GM18873 (cell line): ENCODE results near the gene EPB41L5.
A peak's percentile ranks its signal among the peaks of the same experiment; 100 is the strongest.
"Not testable (repeated sequence)": the region's sequence is repeated elsewhere in the genome, so short reads cannot be mapped to it uniquely, and the experiment has no call there.

Source experiments
- ATAC-seq: cut with Tn5 transposase; IDR thresholded peaks from one replicate; pipeline ENCODE4 v1.9.1; 2021; ENCODE audit warnings: mild to moderate bottlenecking, moderate library complexity, moderate number of reproducible peaks; ENCODE audit not compliant: unreplicated experiment, low FRiP score

The EPB41L5 gene

DNA sequence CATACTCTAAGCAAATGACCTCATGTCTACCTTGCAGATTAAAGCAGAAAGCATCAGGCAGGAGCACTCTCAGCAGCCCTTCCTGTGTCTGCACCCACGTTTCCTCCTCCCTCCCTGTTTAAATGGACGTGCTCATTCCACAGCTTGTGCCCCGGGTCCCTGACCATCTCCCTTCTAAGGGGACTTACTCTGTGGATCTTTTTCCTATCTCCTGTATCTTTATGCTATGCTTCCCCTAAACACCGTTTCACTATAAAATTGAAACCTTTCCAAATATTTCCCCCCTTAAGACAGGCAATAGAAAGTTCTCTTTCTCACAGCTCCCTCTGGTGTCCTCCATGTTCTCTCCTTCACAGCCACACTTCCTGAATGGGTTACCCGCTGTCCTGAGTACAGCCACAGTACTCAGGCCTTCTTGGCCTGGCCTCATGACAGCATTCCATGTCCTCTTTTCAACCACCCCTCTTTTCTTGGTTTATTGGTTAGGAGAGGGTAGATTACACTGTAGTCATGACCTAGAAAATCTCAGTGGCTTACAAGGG is 169.2 kb downstream of the EPB41L5 start:
- ATAC-seq: no peak

DNA sequence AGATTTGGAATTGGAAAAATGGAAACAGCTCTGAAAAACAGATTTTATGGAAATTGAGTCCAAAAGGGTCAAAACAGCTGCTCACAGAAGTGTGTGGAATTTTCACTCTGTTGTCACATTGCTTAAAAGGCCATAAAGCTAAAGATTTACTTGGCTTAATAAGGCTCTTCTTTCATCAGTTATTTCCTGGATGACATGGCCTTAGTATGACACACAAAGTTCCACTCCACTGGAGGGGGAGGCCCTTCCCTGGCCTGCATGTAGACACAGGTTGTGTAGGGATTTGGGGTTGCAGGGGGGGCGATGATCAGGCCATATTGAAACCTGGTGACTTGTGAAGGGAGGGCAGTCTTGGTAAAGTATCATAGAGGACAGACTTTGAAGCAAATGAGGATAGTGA is 176.3 kb downstream of the EPB41L5 start:
- no peak for ATAC-seq

DNA sequence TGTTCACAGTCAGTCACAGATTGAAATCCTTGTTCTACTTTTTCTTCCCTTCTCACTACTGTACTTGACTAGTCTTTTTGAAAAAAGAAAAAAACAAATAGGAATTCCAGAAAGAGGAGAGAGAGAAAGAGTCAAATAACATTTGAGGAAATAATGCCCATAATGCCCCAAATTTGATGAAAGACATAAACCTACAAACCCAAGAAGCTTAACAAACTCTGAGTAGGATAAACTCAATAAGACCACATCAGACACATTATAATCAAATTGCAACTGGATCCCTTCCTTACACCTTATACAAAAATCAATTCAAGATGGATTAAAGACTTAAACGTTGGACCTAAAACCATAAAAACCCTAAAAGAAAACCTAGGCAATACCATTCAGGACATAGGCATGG is 179.4 kb downstream of the EPB41L5 start:
- no peak for ATAC-seq

DNA sequence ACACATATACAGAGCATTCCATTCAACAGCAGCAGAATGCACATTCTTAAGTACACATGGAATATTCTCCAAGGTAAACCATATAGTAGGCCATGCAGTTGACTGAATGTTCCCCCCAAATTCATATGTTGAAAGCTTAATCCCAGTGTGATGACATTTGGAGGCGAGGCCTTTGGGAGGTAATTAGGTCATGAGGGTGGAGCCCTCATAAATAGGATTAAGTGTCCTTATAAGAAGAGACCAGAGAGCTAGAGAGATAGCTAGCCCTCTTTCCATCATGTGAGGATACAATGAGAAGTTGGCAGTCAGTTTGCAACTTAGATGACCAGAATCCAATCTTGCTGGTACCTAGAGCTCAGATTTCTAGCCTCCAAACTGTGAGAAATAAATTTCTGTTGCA is 182.7 kb downstream of the EPB41L5 start:
- no peak for ATAC-seq

DNA sequence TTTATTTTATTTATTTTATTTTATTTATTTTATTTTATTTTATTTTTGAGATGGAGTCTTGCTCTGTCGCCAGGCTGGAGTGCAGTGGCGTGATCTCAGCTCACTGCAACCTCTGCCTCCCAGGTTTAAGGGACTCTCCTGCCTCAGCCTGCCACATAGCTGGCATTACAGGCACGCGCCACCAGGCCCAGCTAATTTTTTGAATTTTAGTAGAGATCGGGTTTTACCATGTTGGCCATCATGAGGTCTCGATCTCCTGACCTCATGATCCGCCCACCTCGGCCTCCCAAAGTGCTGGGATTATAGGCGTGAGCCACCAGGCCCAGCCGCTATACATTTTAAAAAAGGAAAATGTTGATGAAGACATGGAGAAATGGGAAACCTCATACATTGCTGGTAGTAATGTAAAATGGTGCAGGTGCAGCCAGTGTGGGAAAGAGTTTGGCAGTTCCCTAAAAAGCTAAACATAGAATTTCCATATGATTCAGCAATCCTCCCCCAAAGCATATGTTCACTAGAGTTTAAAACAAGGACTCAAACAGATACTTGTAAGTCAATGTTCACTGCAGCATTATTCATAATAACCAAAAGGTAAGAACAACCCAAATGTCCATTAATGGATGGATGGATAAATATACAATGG is 187.1 kb downstream of the EPB41L5 start:
- not testable (repeated sequence) for ATAC-seq

DNA sequence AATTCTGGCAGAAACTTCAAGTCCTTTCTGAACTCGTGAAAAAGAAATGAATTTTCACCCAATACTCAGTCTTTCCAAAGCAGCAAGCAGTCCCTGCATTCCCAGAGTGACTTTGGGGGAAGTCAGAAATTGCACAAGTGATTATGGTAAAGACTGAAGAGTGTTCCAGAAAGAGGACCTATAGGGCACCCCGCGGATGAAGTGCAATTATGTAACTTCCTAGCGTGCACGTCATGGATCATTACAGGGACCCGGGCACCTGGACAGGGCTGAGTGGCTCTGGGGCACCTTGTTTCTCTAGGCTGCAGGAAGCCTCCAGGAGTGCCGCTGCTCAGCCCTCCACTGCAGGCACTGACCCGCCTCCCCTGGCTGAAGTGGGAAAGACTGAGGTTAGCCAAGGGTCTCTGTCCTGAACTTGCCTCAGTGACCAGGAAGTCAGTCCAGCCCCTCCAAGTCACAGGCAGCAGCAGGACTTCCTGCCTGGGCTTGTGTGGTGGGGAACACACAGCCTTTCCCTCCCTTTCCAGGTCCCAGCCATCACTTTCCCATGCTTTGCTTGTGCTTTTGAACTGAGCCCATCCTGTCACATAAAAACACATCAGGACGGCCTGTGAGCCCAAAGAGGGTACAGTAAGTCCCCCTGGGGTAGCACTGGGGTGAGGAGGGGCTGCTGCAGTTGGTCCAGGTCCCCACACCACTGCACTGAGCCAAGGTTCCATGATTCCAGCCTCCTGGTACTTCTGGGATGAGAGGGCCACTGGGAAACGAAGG is 190.6 kb downstream of the EPB41L5 start:
- no peak for ATAC-seq

DNA sequence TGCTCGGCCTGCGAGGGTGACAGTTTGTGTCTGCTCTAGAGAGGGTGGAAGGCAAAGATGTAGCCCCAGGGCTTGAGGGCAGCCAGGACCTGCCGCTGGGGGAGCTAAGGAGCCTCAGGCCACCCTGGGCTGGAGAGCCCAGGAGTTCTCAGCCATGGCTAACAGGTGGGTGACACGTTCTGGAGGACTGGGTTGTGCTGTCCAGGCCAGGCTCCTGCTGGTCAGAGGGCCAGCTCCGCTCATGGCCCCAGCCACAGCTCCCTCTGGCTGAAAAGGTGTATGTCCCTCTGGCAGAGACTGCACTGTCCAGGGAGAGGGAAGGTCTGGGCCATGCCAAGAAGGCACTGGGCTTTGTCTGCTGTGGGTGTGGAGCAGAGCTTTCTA is 191.1 kb downstream of the EPB41L5 start:
- ATAC-seq: no peak

DNA sequence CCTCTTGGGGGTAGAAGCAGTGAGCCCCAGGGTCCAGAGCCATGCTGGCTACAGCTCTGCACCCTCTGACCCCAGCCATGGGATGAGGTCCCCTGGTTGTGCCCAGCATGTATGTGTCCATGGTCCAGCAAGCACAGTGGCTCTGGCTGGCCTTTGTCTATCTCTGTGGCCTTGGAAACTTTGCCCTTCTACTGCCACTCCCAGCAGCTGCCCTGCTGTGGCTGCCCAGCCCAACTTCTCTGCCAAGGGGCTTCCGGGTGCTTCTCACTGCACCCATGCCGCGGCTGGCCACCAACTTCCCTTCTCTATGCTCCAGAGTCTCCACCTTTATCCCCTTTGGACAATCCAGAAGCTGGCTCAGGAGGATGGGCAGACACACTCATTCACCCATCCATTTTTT is 191.5 kb downstream of the EPB41L5 start:
- no peak for ATAC-seq

DNA sequence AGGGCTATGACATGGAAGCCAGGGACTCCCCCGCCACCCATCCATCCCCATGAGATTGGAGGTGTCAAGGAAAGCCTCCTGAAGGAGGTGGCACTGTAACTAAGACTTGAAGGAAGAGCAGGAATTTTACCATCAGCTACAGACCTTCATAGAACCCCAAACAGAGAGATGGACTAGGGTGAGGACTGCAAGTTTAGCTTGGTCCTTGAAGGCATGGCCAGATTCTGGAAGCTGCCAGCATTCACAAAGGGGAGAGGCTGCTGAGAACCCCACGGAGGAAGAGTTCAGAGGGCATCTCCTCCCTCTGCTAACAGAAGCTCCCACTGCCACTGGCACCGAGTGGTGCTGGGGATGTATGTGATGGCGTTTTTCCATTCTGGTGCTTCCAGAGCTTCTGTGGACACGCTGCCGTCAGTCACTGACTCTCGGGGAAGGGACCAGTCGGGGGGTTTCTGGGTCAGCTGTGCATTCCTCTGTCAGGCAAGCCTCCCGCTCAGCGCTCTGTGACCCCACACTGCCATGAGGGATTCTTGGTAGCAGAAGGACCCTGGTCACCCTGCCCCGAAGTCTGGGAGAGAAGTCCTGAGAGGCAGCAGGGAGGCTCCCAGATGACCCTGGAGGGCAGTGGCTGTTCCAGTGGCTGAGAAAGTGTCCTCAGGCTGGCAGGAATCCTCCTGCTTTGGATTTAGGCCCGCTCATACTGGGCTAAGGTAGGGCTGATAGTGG is 192.2 kb downstream of the EPB41L5 start:
- ATAC-seq: no peak

DNA sequence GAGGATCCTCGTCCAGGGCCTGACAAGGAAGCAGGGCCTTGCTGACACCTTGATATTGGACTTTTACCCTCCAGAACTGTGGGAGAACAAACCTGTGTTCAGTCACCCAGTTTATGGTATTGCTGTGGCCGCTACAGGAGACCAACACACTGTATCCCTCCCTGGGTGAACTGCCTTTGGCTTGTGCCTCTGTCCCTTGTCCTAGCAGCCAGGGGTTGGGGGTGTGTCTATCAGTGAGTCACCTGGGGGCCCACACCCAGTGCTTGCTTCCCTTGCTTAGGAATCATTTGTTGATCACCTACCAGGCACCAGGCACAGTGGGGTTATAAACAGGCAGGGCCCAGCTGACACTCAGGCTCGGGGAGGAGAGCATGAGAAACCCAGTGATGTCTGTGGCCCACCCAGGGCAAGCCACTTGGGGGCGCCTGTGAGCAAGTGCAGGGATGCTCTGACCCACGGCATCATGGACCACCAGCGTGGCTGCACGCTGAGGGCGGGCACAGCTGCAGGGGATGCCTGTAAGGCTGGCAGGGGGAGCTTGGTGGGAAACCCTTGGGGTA is 193.2 kb downstream of the EPB41L5 start:
- peak; percentile 42 for ATAC-seq

DNA sequence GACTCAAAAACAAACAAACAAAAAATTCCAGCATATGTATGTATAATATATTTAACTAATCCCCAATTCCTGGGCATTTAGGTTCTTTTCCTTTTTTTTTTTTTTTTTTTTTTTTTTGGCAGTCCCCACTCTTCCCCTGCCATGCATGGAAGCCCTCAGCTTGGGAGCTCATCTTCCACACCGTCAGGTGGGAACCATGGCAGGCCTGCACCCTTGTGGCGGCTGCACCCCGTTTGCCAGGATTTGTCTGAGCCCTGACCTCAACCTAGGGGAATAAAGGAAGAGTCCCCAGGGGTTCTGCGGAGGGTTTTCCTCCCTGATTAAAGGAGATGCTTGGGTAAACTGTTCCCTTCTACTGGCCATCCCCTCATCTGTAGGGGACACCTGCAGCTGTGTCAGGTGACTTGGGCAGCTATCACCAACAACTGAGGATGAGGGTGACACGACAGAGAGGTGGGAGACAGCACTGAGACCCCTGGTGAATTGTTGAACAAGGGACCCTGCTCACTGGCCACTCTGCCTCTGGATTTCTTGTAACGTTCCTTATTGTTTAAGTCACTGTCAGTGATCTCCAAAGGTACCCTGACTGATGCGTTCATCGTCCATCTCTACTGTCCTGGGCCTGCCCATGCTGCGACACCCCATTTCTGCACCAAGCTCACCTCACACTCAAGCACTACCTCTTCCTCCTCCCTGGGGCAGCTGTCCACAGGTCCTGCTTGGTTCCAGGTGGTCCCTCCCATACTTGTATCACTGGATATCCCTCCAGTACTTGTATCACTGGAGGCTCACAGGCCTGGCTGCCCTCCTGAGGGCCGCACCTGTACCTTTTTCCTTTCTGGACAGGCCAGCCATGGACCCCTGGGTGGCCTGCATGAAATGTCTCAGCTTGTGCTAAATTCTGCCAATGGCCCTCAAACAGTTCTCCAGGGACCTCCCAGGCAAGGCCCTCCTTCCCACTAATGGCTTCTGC is 195.8 kb downstream of the EPB41L5 start:
- no peak for ATAC-seq

DNA sequence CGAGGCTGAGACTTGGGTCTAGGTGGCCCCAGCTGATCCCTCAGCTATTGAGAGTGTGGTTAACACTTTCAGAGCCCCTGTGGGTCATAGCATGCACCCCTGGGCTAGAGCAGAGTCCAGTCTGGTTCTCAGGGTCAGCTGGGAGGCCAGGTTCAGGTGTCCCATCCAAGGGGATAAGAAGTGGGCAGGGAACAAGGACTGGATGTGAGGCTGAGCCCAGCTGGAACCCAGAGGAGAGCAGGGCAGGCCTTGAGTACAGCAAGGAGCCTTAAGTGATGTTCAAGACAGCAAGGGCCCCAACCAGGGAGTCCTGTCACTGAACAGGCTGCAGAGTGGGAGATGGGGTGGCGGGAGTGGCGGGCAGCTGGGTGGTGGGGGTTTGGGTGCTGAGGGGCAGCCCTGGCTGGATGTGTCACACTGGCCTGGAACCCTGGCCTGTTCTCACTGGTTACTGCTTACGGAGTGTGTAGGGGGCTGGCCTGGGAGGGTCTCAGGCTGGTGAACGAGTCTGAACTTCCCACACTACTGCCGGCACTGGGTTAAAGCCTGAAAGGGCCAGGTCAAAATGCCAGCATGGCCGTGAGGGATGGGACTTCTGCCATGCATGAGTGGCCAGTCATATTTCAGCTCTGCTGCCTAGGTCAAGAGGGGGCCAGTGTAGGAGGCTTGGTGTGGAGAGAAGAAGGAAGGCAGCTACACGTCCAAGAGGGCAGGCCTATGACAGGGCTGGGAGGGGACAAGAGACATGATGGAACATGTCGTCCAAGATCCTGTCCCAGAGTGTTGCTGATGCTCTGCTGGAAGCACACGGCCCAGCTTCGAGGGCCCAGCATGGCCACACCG is 196.8 kb downstream of the EPB41L5 start:
- no peak for ATAC-seq

DNA sequence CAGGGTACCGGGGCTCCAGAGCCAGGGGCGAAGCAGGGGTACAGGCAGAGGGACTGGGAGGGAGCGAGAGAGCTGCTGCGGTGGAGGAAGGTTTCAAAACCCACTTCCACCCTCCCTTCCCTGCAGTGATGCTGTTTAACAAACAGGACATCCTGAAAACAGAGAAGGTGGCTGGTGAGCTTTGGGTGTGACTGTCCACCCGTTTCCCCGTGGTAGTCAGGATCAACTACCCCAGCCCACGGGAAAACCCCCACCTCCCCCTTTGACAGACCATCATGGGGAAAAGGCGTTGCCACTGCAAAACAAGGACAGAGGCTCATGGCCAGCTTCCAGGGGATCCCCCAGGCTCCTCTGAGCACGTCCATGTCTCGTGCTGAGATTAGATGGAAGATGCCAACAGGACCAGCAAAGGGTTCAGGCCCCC is 197.4 kb downstream of the EPB41L5 start:
- ATAC-seq: no peak

DNA sequence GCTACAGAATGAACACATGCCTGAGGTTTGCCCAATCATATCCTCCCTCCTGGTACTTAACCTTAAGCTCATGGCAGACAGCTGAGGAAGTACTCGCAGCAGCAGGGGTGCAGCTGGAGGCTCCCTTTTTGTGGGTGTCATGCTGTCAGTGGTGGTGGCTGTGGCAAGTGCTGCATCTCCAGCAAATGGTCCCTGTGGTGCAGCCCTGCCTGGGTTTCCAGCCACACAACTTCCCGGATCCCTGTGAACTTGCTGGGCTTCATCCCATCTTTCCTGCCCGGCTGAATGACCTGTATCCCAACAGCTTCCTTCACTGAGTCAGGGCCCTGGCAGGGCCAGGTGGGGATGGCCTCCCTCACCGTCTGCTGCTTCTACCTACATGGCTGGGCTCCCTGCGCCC is 205.3 kb downstream of the EPB41L5 start:
- ATAC-seq: no peak

DNA sequence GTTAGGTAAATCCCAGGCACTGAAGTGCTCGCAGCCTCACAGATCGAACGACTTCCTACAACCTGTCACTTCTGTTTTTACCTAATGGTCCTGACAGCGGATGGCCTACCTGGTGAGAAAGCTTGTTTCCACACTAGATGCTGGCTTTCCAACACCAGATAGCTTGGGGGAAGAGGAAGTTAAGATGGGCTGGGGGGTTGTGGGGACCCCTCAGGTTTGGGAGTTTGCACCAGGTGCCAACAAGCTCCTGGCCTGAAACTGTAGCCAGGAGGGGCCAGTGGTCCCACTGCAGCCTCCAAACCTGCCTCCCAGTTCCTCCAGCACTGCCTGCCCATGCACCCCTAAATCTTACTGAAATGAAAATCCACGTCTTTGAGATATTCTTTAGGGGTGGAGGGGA is 206.4 kb downstream of the EPB41L5 start:
- ATAC-seq: no peak

DNA sequence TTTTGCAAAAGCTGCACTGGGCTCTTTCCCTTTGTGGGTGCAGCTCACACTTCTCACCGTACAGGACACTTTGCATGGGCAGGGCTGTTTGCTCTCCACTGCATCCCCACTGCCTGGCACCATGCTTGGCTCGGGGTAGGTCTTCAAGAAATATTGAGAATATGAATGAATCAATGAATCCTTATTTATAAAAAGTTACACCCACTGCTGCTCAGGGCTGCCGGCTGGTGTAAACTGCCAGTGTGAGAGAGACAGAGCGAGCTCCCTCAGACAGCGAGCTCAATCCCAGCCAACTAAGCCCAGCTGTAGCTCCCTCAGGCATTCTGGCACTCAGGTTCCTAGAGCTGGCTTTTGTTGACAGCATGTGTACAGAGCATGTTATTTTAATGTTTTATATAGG is 206.9 kb downstream of the EPB41L5 start:
- no peak for ATAC-seq

DNA sequence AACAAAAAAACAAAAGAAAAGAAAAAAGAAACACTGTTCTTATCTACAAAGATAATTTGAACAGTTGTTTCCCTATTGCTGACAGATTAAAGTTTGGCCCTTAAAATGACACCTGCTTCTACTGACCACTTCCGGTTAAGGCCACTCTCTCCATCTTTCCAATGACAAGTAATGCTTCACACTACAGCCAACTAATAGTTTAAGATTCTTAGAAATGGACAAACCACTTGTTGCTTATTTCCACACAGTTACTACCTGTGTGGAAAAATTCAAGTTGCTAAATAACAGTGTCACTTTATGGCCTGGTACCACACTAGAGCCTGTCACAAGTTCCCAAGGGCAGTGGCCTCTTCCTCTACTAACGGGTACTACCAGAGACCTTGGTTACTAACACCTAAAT is 207.9 kb downstream of the EPB41L5 start:
- no peak for ATAC-seq

DNA sequence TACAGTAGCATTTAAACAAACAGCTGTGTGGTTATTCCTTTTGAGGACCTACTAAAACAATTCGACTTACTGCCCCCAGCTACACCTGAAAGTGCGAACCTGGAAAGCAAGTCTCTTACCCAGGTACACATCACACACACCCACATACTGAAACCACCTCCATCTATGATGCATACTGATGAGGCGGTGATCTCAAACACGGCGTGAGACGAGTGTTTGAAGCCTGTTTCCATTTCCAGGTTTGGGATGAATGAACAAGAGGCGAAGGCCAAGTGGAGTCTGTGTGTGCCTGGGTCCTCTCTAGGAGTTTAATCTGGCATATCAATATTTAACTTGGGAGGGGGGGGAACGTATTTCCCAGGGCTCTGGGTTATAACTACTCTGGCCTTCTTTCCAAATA is 208.7 kb downstream of the EPB41L5 start:
- no peak for ATAC-seq
